Stimulated activated naive CD8-positive, alpha-beta T cell treated with anti-CD3 and anti-CD28 coated beads, Interleukin-15, amount 100 ng/mL, for 72 hours (primary cell): Measurements from ENCODE around the gene CERK.

Experiments
- ATAC-seq: fragments of 150-1000 bp; cut with Tn5 transposase; 2 replicates; pipeline ENCODE4 v1.10.0; 2021; ENCODE audit warnings: mild to moderate bottlenecking, moderate library complexity
- DNase-seq, 2 donors: peaks; one replicate each; pipeline ENCODE4 v3.0.0; 2021 to 2022
- H3K27ac Mint-ChIP-seq, 2 donors: one replicate each; pipeline ENCODE4 v1.8.0; 2022; ENCODE audit warnings: mild to moderate bottlenecking in 2 of 2, mixed read lengths in 2 of 2, moderate library complexity in 2 of 2
- H3K27me3 Mint-ChIP-seq: one replicate; pipeline ENCODE4 v1.8.0; 2022; ENCODE audit warnings: mixed read lengths
- H3K4me1 Mint-ChIP-seq: one replicate; pipeline ENCODE4 v1.8.0; 2022; ENCODE audit warnings: mild to moderate bottlenecking, mixed read lengths
- H3K4me3 Mint-ChIP-seq, 2 donors: one replicate each; pipeline ENCODE4 v1.8.0; 2022; ENCODE audit warnings: mild to moderate bottlenecking in 2 of 2, mixed read lengths in 2 of 2, moderate library complexity in 1 of 2
- H3K9me3 Mint-ChIP-seq, 2 donors: one replicate each; pipeline ENCODE4 v1.8.0; 2022; ENCODE audit warnings: mixed read lengths in 2 of 2

Gene CERK

GRCh38 chr22:46732041-46732379 lies 6.0 kb downstream of the CERK start:
- peak overlapping the region in 1 of 2 donors; percentile 68 for H3K4me3 Mint-ChIP-seq
- H3K9me3 Mint-ChIP-seq, result no peaks in the 10 kb centered on the region
- H3K4me1 Mint-ChIP-seq, result peaks cover 75% of the 10 kb centered on the region
- H3K27ac Mint-ChIP-seq, result peak overlapping the region in 1 of 2 donors; percentile 73
- DNase-seq (no peak), ATAC-seq (no peak)
- H3K27me3 Mint-ChIP-seq, result no peaks in the 10 kb centered on the region

GRCh38 chr22:46731246-46732040 lies 6.6 kb downstream of the CERK start:
- Mint-ChIP-seq H3K27me3 (no peaks in the 10 kb centered on the region), H3K4me1 (peaks cover 70% of the 10 kb centered on the region), H3K4me3 (peak overlapping the region; percentile 60 to 68), H3K27ac (peak overlapping the region; percentile 48 to 73), H3K9me3 (no peaks in the 10 kb centered on the region)
- peak; percentile 40 for ATAC-seq
- DNase-seq, result no peak

GRCh38 chr22:46730568-46731245 lies 7.3 kb downstream of the CERK start:
- H3K9me3 Mint-ChIP-seq, result no peaks in the 10 kb centered on the region
- H3K27me3 Mint-ChIP-seq, result no peaks in the 10 kb centered on the region
- DNase-seq (no peak), ATAC-seq (peak; percentile 51)
- H3K27ac Mint-ChIP-seq, result peak overlapping the region; percentile 59 to 81
- peak overlapping the region; percentile 60 to 68 for H3K4me3 Mint-ChIP-seq
- H3K4me1 Mint-ChIP-seq, result peaks cover 62% of the 10 kb centered on the region

- no peak for ATAC-seq
- peak overlapping the region in 1 of 2 donors; percentile 78 for H3K27ac Mint-ChIP-seq
- DNase-seq, result no peak
- H3K9me3 Mint-ChIP-seq, result no peaks in the 10 kb centered on the region
- no peaks in the 10 kb centered on the region for H3K27me3 Mint-ChIP-seq
- no peak overlapping the region for H3K4me3 Mint-ChIP-seq
- peaks cover 56% of the 10 kb centered on the region for H3K4me1 Mint-ChIP-seq
Observed at GRCh38 chr22:46728470-46728869, 9.6 kb downstream of the CERK start.

- Mint-ChIP-seq H3K4me1 (peaks cover 59% of the 10 kb centered on the region), H3K4me3 (no peak overlapping the region), H3K9me3 (no peaks in the 10 kb centered on the region), H3K27ac (peak overlapping the region in 1 of 2 donors; percentile 78), H3K27me3 (no peaks in the 10 kb centered on the region)
- DNase-seq, result no peak
- ATAC-seq, result no peak
Observed at GRCh38 chr22:46727813-46728364, 10.2 kb downstream of the CERK start.

- H3K27ac Mint-ChIP-seq, result no peak overlapping the region
- H3K4me1 Mint-ChIP-seq, result peaks cover 56% of the 10 kb centered on the region
- ATAC-seq (no peak), DNase-seq (no peak)
- H3K4me3 Mint-ChIP-seq, result no peak overlapping the region
- no peaks in the 10 kb centered on the region for H3K9me3 Mint-ChIP-seq
- no peaks in the 10 kb centered on the region for H3K27me3 Mint-ChIP-seq
Observed at GRCh38 chr22:46726986-46727317, 11.1 kb downstream of the CERK start.

- ATAC-seq (no peak), DNase-seq (no peak)
- no peak overlapping the region for H3K4me3 Mint-ChIP-seq
- no peaks in the 10 kb centered on the region for H3K9me3 Mint-ChIP-seq
- peaks cover 49% of the 10 kb centered on the region for H3K4me1 Mint-ChIP-seq
- no peaks in the 10 kb centered on the region for H3K27me3 Mint-ChIP-seq
- peak overlapping the region in 1 of 2 donors; percentile 37 for H3K27ac Mint-ChIP-seq
Observed at GRCh38 chr22:46726066-46726985, 11.7 kb downstream of the CERK start.

GRCh38 chr22:46725096-46725495 lies 13.0 kb downstream of the CERK start:
- ATAC-seq (no peak), DNase-seq (no peak)
- Mint-ChIP-seq H3K4me3 (no peak overlapping the region), H3K27ac (peak overlapping the region in 1 of 2 donors; percentile 74), H3K9me3 (no peaks in the 10 kb centered on the region), H3K27me3 (no peaks in the 10 kb centered on the region), H3K4me1 (peaks cover 37% of the 10 kb centered on the region)

- no peak for ATAC-seq
- H3K27ac Mint-ChIP-seq, result peak overlapping the region; percentile 3 to 27
- no peaks in the 10 kb centered on the region for H3K27me3 Mint-ChIP-seq
- no peaks in the 10 kb centered on the region for H3K9me3 Mint-ChIP-seq
- H3K4me1 Mint-ChIP-seq, result peaks cover 36% of the 10 kb centered on the region
- H3K4me3 Mint-ChIP-seq, result no peak overlapping the region
- no peak for DNase-seq
Observed at GRCh38 chr22:46723882-46724281, 14.2 kb downstream of the CERK start.

- no peak for DNase-seq
- no peaks in the 10 kb centered on the region for H3K27me3 Mint-ChIP-seq
- no peak overlapping the region for H3K27ac Mint-ChIP-seq
- H3K9me3 Mint-ChIP-seq, result no peaks in the 10 kb centered on the region
- no peak for ATAC-seq
- H3K4me3 Mint-ChIP-seq, result no peak overlapping the region
- peaks cover 19% of the 10 kb centered on the region for H3K4me1 Mint-ChIP-seq
Observed at GRCh38 chr22:46721501-46722085, 16.5 kb downstream of the CERK start.

- DNase-seq, result no peak
- H3K4me1 Mint-ChIP-seq, result peaks cover 19% of the 10 kb centered on the region
- no peaks in the 10 kb centered on the region for H3K27me3 Mint-ChIP-seq
Observed at GRCh38 chr22:46719921-46720320, 18.1 kb downstream of the CERK start.

GRCh38 chr22:46714550-46714949 lies 23.5 kb downstream of the CERK start:
- H3K4me1 Mint-ChIP-seq, result no peaks in the 10 kb centered on the region
- no peaks in the 10 kb centered on the region for H3K27me3 Mint-ChIP-seq
- ATAC-seq (no peak), DNase-seq (no peak)
- no peaks in the 10 kb centered on the region for H3K9me3 Mint-ChIP-seq
- no peak overlapping the region for H3K4me3 Mint-ChIP-seq
- peak overlapping the region in 1 of 2 donors; percentile 34 for H3K27ac Mint-ChIP-seq

More at GRCh38 chr22:46719921-46720320, 18.1 kb downstream of the CERK start:
- H3K4me3 Mint-ChIP-seq, result no peak overlapping the region
- H3K9me3 Mint-ChIP-seq, result no peaks in the 10 kb centered on the region
- no peak for ATAC-seq
- no peak overlapping the region for H3K27ac Mint-ChIP-seq

- H3K4me1 Mint-ChIP-seq, result no peaks in the 10 kb centered on the region
- no peak overlapping the region for H3K4me3 Mint-ChIP-seq
- DNase-seq (no peak), ATAC-seq (no peak)
- no peak overlapping the region for H3K27ac Mint-ChIP-seq
- H3K27me3 Mint-ChIP-seq, result no peaks in the 10 kb centered on the region
- H3K9me3 Mint-ChIP-seq, result no peaks in the 10 kb centered on the region
Observed at GRCh38 chr22:46712288-46712687, 25.8 kb downstream of the CERK start.

GRCh38 chr22:46710806-46711205 lies 27.2 kb downstream of the CERK start:
- Mint-ChIP-seq H3K27ac (no peak overlapping the region), H3K27me3 (no peaks in the 10 kb centered on the region), H3K4me1 (peaks cover 5% of the 10 kb centered on the region), H3K4me3 (no peak overlapping the region), H3K9me3 (no peaks in the 10 kb centered on the region)
- ATAC-seq (no peak), DNase-seq (no peak)

GRCh38 chr22:46708766-46709330 lies 29.2 kb downstream of the CERK start:
- Mint-ChIP-seq H3K27me3 (no peaks in the 10 kb centered on the region), H3K27ac (no peak overlapping the region), H3K4me3 (no peak overlapping the region), H3K4me1 (peaks cover 11% of the 10 kb centered on the region), H3K9me3 (no peaks in the 10 kb centered on the region)
- ATAC-seq (no peak), DNase-seq (no peak)
